ENCODE data around the gene ACBD4.

ACBD4 gene

GRCh38 chr17:45135192-45135977 lies at the start of gene ACBD4:
Gene ACBD4 (plus strand): TSS chr17:45135687. CDS start chr17:45136145, 458 bp downstream.
- DNase-seq: peak; percentile 97

GRCh38 chr17:45086391-45086790 lies 49.1 kb upstream of the ACBD4 start:
- DNase-seq: no peak

DNA sequence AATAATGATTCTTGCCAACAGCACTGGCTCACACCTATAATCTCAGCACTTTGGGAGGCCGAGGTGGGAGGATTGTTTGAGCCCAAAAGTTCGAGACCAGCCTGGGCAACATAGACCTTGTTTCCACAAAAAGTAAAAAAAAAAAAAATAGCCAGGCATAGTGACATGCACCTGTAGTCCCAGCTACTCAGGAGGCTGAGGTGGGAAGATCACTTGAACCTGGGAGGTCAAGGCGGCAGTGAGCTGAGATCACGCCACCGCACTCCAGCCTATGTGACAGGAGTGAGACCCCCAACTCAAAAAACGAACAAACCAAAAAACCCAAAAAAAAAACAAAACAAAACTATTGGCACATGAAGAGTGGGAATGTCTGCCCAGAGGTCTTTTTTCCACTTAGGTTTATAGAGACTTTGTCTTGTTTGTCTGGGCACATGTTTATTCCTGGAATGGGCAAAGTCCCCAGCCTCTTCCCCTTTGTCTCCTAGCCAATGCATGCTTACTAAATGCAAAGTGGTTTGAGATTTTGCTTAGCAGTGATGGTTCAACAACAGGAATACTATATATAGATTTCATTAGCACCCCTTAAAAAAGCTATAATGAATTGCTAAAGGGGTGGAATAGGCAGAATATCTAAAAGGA lies 48.5 kb upstream of the ACBD4 start:
- DNase-seq: no peak

- DNase-seq: no peak
Observed at GRCh38 chr17:45087504-45087975, 47.9 kb upstream of the ACBD4 start.

- DNase-seq: no peak
Observed at GRCh38 chr17:45087978-45088377, 47.5 kb upstream of the ACBD4 start.

- DNase-seq: no peak
Observed at GRCh38 chr17:45088741-45089140, 46.7 kb upstream of the ACBD4 start.

GRCh38 chr17:45090711-45091110 lies 44.8 kb upstream of the ACBD4 start:
- no peak for DNase-seq

DNA sequence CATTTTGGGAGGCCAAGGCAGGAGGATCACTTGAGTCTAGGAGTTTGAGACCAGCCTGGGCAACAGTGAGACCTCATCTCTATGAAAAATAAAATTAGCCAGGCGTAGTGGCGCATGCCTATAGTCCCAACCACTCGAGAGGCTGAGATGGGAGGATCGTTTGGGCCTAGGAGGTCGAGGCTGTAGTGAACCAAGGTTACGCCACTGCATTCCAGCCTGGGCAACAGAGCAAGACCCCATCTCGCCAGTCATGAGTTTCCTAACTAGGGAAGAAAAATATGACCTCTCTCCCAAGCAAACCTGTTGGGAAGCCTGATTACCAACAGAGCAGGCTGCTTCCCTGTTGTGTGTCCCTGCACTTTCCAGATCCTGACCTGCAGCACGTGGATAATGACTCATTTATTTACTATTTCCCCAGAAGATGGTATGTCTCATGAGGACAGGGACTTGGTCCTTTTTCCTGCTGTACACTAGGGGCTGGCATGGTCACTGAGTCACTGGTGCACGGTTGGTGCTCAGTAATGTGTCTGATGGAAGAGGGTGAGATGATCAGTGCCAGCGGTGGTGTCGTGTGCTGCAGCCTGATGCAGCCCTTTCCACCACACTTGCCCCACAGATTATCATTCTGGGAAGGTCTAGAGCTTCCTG lies 43.6 kb upstream of the ACBD4 start:
- DNase-seq: no peak

DNA sequence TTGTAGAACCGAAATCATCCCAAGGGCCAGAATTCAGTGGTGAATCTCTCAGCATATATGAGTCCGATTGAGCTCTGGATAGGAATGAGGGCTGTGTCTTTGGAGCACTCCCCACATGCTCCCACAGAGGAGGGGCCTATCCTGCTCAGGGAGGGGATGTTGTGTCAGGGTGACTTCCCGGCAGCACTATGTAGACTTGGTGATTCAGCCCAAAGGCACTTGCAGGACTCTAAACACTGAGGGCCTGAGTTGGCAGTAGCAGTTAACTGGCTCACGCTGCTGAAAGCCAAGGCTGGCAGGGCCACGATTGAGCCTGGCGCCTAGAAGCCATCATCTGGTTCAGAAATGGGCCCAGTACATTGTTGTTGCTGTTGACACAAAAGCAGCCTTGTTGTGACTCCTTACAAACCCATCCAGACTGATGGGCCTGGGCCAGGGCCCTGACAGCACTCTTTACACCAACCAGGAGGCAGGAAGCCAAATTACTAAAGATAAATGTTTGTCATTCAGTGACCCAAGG lies 42.5 kb upstream of the ACBD4 start:
- no peak for DNase-seq

- no peak for DNase-seq
Observed at GRCh38 chr17:45093444-45094110, 41.9 kb upstream of the ACBD4 start.

- DNase-seq: no peak
Observed at GRCh38 chr17:45096141-45096540, 39.3 kb upstream of the ACBD4 start.

DNA sequence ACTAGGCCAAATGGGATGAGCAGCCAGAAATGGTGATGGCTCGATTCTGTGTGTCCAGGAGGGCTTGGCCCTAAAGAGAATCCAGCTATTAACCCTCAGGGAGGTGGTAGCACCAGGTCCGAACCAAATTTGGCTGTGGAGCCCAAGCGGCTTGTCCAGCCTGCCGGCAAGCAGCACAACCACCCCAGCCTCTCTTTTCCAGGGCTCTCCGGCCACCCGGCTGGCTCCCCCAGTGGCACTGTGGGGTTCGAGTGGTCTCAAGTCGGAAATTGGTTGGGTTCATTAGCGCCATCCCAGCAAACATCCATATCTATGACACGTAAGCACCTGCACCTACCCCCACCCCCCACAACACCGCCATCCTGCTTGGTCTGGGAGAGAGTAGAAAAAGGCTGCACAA lies 38.6 kb upstream of the ACBD4 start:
- DNase-seq: no peak

DNA sequence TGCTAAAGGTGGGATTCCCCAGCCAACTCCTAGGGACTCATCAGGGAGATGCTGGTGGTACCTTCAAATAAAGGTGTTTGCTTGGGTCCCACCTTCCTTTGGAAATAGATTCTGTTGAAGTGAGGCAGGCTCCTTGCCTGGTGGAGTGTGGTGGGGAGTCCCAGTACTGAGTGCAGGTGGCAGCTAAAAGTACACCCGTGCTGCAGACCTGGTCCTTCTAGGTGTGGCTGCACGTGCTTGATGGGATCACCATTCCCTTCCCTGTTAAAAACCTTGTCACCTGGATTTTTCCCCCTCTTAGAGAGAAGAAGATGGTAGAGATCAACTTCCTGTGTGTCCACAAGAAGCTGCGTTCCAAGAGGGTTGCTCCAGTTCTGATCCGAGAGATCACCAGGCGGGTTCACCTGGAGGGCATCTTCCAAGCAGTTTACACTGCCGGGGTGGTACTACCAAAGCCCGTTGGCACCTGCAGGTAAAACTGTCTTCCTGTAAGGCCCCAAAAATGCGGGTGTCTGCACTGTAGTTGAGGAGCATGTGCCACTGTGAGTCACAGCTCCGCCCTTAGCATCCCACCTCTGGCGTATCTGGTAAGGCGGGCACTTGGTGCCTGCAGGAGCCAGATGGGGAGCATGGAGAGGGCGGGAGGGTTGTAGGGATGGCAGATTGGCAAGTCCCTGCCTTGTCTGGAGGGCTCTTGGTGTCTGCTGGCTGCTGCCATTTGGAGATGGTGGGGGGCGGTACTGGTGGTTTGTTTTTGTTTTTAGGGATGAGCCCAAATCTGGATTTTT lies 37.2 kb upstream of the ACBD4 start:
- no peak for DNase-seq

DNA sequence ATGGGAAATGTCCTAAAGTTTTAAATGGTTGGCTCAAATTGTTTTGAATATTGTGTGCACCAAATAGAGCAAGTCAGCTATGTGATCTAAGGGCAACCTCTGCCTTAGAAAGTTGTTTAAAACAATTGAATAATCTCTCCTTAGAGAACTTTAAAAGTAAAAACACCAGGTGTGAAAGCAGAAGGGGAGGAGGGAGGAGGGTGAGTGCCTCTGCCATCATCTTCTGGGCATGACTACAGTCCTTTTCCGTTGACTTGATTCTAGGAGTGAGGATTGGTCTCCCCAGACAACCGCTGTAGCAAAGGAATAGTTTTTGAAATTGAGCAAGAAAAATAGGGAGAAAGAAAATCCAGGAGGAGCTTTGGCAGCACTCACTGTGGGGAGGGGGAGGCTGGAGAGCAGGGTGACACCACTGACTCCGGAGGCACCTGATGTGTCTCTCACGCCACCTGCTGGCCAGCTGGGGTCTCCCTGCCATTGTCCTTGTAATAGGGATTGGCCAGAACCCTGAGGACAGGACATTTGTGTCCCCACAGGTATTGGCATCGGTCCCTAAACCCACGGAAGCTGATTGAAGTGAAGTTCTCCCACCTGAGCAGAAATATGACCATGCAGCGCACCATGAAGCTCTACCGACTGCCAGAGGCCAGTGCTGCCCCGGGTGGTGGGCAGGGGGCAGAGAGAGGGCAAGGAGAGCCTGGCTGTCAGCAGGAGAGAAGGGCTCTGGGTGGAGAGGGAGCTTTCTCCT lies 36.4 kb upstream of the ACBD4 start:
- DNase-seq: no peak

- no peak for DNase-seq
Observed at GRCh38 chr17:45101546-45101882, 34.0 kb upstream of the ACBD4 start.

DNA sequence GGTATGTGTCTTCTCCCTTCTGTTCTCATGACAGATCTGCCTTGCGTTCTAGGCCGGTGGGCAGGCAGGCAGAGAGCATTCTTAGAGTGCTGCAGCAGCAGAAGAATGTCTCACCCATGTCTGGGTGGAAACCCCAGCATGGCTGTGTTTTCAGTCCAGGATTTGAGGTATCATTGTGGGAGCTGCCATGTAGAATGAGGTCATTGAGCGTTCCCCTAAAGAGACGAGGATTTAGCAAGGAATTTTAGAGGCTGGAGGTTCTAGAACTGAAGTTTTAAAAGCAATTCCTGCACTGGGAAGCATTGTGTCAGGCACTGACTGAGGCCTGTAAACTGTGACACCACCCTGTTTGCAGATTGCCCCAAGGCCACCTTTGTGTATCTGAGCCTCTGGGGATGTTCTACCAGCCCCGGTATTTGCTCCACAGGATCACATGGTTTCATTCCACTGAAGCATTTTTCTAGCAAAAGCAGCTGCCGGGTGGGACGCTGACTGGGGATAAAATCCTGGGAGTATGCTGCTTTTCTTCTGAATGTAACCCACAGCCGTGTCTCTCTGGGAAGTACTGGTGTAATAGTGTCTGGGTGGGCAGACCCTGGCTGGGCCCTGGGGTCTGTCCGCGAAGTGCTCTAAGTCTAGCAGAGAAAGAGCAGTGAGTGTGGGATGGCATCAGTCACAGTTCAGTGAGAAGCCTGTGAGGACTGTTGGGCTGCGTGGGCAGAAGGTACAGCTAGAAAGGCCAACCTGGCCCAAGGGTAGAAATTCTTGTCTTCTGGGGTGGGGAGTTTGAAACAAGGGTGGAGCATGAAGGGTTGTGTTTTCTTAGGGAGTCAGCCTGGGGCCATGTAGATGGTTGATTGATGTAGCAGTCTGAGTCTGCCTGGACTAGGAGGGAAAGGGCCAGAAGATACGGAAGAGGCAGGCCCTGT lies 33.3 kb upstream of the ACBD4 start:
- DNase-seq: no peak

GRCh38 chr17:45102856-45103255 lies 32.6 kb upstream of the ACBD4 start:
- no peak for DNase-seq

DNA sequence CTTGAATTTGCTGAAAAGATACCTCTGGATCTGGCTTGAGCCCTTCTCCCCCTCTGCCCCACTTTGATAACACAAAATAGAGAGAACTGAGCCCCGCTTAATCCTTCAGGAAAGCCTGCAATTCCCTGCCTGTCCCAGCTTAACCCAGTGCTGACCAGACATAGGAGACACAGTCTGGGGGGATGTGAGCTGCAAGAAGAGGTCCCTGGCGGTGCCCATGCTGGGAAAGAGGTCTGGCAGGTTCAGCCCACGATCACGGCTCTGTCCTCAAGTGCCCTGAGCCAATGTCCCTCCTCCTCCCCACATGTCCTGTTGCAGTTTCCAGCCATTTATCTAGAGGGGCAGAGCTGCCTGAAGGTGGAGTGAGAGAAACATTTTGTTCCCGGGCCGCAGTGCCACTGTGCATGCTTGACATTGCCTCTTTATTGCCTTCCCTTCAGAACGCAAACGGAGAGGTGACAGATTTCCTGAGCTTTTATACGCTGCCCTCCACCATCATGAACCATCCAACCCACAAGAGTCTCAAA lies 32.2 kb upstream of the ACBD4 start:
- DNase-seq: no peak

GRCh38 chr17:45104029-45104428 lies 31.5 kb upstream of the ACBD4 start:
- no peak for DNase-seq

DNA sequence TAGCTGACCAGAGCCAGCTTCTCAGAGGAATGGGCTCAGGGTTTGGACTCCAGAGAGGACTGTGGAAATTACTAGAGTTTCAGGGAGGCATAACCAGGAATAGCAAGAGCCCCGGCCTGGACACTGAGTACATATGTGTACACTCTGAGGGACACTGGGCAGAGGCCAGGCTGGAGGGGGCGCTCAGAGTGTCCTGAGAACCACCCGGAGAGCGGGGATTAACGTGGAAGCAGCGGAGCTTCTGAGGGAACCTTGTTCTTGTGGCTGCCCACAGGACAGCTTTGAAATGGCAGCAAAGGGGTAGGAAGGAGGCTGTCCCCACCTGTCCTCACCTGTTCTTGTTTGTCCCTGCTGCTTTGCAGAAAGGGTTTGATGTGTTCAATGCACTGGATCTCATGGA lies 31.0 kb upstream of the ACBD4 start:
- no peak for DNase-seq

All from NCI-H1436 treated with DMSO at 0.1 percent for 48 hours (cell line).